K562 (cell line): ENCODE results near the gene CCDC47. TPM values are rescaled to one million over a fixed set of nuclear protein-coding genes. Genes with fewer than 3 reads are reported as not detected.

ENCODE experiments used
- CTCF ChIP-seq, 3 experiments: IDR thresholded peaks in 2 of 3; conservative IDR thresholded peaks in 1 of 3; 2 replicates each; pipeline ENCODE4 v1.5.1; 2011 to 2012; ENCODE audit warnings: low read length in 3 of 3, mild to moderate bottlenecking in 3 of 3, control low read depth in 2 of 3, improper control_type of control experiment in 1 of 3, inconsistent platforms in 1 of 3, low read depth in 1 of 3, mixed read lengths in 1 of 3, moderate library complexity in 1 of 3; ENCODE audit not compliant: insufficient read depth in 2 of 3
- MGA ChIP-seq: fragments of 450-650 bp; IDR thresholded peaks from 2 replicates; pipeline ENCODE4 v1.6.1; 2016; ENCODE audit warnings: mild to moderate bottlenecking, moderate library complexity
- NR0B1 ChIP-seq: fragments of 450-650 bp; IDR thresholded peaks from one replicate; pipeline ENCODE4 v1.6.1; 2018; ENCODE audit warnings: mild to moderate bottlenecking, moderate library complexity; ENCODE audit not compliant: partially characterized antibody
- TEAD2 ChIP-seq: fragments of 450-650 bp; IDR thresholded peaks from 2 replicates; pipeline ENCODE4 v1.6.1; 2016; ENCODE audit warnings: missing genetic modification characterization, control low read depth, missing compliant biosample characterization
- polyA plus RNA-seq, 8 experiments: library from polyadenylated mRNA; depleted of rRNA in 4 of 8; stranded (reverse) in 5 of 8; unstranded in 3 of 8; fragments of >200 nt; fragmentation: Nextera tagmentation in 2 of 8; fragmentation: Illumina TruSeq in 1 of 8; extraction: Ambion mirVana in 2 of 8; extraction: Trizol in 1 of 8; gene quantifications; 2 replicates each; pipeline versions ENCODE4 v1.2.1 to v1.2.3, GENCODE V29; 2011 to 2014; ENCODE audit warnings: inconsistent platforms in 1 of 8, missing spikeins in 1 of 8
- total RNA-seq, 7 experiments: library from RNA; depleted of rRNA in 6 of 7; stranded (reverse); fragments of >200 nt in 6 of 7; fragmentation: Illumina TruSeq in 2 of 7; extraction: Trizol in 2 of 7; gene quantifications; 2 replicates each; pipeline versions ENCODE4 v1.2.1 to v1.2.3, GENCODE V29; 2011 to 2021; ENCODE audit warnings: low replicate concordance in 1 of 7

CCDC47 gene
- total and polyA plus RNA-seq, 9 of the 15 experiments (the other 6 are each of a cell fraction or from before 2014, with no cell fraction given), result 15.5 to 162 (median 122) TPM

GRCh38 chr17:63718988-63719387, 54.4 kb downstream of the CCDC47 start (continued):
- no peak for TF ChIP-seq CTCF (IDR thresholded peaks at IDR 0.05 in 2 of 3, conservative IDR thresholded peaks at IDR 0.05 in 1 of 3; ENCODE audit: insufficient read depth in 2 of 3, low read depth in 1 of 3, low read length in 3 of 3)
- TF ChIP-seq TEAD2 (tag), result no peak
- TF ChIP-seq NR0B1, result no peak
- no peak for TF ChIP-seq MGA
- TF ChIP-seq, all 486 proteins: peak for 0
